MM.1S (cell line): ENCODE measurements around the gene ORAI1.

ENCODE experiments used
- EZH2 ChIP-seq: fragments of 300-600 bp; sonication (generic); optimal IDR thresholded peaks from 2 replicates; pipeline ENCODE3; 2017; ENCODE audit warnings: low read depth, mild to moderate bottlenecking, antibody characterized with exemption, low read length, mixed read lengths
- EZH2phosphoT487 ChIP-seq: fragments of 300-600 bp; sonication (generic); IDR thresholded peaks from 2 replicates; pipeline ENCODE4 v1.6.1; 2018; ENCODE audit warnings: antibody characterized with exemption, low read length
- TF ChIP-seq, protein P1 (sequence below): fragments of 300-600 bp; sonication (generic); IDR thresholded peaks from 2 replicates; pipeline ENCODE4 v1.5.1; 2016; ENCODE audit warnings: antibody characterized with exemption, low read length, mixed read lengths

DNA sequence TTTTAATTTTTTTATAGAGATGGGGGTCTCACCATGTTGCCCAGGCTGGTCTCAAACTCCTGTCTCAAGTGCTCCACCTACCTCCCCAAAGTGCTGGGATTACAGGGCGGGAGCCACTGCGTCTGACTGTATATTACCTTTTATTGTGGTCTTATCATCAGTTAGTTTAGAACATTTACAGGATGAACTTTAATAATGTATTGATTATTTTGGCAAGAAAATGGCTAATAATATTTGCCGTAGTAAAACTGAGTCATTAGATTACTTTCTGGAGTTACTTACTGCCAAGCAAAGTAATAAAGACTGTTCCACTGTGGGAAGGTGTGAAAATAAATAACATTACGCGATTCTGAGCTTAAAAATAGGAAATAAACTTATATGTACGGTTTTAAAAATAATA is 23.6 kb upstream of the ORAI1 start:
- TF ChIP-seq, protein P1, sequence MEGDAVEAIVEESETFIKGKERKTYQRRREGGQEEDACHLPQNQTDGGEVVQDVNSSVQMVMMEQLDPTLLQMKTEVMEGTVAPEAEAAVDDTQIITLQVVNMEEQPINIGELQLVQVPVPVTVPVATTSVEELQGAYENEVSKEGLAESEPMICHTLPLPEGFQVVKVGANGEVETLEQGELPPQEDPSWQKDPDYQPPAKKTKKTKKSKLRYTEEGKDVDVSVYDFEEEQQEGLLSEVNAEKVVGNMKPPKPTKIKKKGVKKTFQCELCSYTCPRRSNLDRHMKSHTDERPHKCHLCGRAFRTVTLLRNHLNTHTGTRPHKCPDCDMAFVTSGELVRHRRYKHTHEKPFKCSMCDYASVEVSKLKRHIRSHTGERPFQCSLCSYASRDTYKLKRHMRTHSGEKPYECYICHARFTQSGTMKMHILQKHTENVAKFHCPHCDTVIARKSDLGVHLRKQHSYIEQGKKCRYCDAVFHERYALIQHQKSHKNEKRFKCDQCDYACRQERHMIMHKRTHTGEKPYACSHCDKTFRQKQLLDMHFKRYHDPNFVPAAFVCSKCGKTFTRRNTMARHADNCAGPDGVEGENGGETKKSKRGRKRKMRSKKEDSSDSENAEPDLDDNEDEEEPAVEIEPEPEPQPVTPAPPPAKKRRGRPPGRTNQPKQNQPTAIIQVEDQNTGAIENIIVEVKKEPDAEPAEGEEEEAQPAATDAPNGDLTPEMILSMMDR = no peak
- TF ChIP-seq EZH2 (no peak), EZH2phosphoT487 (no peak)
